ENCODE measurements around the gene SYTL4.

The SYTL4 gene

DNA sequence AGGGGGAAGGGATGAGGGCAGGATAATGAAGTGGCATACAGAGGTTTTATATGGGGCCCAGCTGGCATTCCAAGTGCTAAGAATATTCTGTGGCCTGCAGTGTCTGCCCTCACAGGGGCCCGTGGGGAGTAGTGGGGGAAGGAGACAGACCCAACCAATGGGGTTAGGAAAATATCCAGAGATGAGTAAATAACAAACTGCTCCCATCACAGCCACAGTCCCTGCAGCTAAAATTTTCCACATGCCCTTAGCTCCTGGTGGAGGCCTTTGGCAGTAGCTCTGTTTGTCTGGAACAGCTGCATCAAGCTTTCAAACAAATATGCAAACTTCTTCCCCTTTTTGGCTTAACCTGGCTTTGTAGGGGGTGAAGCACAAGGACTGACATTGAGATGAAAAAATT lies 84.8 kb downstream of the SYTL4 start:
- no peak for DNase-seq

- DNase-seq: no peak
These were observed 86.8 kb downstream of the SYTL4 start for GRCh38 chrX:100645106-100645505.

DNA sequence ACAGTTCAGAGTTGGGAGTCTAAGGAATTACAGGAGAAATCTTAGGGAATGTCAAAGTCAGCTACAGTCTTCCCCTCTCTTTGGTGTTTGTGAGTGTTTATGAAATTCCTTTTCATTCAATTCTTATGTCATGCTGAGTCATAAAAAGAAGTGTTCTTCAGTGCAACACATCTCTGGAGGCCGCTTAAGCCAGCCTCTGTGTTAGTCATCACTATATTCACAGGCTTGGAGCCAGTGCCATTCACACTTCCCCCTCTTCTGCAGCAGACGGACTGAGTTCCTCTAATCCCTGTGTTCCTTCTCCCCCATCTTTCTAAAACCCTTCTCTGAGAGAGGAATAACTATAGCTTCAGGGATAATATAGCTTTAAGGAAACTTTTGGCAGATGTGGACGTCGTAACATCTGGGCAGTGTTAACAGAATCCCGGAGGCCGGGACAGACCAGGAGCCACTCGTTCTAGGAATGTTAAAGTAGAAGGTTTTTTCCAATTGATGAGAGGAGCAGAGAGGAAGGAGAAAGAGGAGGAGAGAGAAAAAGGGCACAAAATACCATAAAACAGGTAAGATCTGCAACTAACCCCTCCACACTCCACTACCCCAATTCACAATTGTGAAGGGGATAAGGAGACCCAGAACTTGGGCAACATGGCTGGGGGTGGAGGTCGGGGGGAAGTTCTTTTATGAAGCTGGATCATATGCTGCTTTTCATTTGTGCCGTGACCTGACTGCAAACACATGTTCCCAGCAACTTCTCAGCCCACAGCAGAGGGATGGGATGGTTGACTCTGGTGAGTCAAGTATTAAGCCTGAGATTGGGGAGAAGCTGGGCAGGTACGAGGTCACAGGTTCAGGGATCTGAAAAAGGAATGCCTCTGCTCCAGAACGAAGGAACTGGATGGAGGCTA lies 87.7 kb downstream of the SYTL4 start, which contains the start of gene SRPX2:
TSS of gene SRPX2 (plus strand) at position 244 of the 905 bp plus-strand sequence. CDS start 2,124 bp downstream, outside the sequence.
- DNase-seq: peak; percentile 79

- no peak for DNase-seq
These were observed 88.7 kb downstream of the SYTL4 start for GRCh38 chrX:100643212-100643611.

- no peak for DNase-seq
These were observed 89.6 kb downstream of the SYTL4 start for GRCh38 chrX:100642290-100642689.

DNA sequence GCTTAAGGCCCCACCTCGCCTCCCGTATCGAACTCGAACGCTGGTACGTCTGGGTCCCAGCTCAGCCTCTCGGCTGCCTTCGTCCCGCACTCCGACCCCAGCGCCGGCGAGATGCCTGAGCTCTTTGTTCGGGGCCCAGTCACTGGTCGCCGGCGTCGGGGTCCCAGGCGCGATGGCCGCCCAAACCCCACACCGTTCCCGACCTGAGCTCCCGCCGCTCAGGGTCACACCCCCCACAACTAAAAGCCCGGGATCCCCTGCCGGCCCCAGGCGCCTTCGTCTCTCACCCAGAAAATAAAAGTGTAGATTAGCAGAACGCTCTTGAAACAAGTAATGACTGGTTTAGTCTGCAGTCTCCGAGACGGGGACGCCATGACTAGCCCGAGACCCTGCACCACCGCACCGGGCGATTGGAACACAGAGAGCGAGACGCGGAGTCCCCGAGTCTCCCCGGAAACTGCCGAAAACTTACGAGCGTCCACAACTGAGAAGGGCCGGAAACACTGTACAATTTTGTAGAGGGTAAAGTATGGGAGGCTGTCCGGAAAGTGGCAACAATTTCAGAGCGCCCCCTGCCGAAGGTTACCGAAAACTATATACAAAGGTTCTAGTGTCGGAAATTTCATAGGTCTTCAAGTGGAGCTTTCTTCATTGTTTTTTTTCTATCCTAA lies 95.5 kb downstream of the SYTL4 start, which contains the start of gene TSPAN6:
TSS of gene TSPAN6 (minus strand) at position 486 of the 671 bp plus-strand sequence. CDS start at position 374, 112 bp downstream.
- peak; percentile 66 for DNase-seq

DNA sequence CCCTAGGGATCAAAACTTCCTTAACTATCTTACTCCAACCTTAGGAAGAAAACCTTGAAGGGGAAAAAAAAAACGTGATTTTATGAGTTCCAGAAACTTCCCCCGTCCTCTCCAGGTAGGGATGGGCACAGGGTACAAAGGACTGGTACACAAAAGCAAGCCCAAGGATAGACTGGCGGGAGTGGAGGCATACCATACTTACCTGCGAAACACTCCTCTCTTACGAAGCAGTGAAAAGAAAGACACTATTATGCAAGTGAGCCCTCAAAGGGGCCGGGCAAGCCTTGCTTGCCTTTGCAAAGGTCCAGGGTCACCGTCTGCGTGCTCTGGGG lies 96.0 kb downstream of the SYTL4 start:
- DNase-seq: no peak

DNA sequence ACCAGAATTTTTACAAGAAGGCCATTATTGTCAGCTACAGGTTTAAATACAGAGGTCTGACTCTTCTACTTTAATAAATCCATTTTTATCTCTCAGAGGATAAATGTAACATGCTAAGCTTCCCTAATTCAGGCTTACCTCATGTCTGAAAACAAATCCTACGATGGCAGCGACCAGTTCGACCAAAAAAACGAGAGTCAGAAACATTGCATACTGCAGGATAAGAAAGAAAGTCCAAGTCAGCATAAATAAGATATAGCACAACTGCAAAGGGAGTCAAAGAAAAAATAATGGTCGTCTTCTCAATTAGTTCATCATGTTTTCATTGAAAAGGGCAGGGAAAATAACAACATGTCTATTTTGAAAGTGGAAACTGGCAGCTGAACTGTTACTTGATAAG lies 96.9 kb downstream of the SYTL4 start:
- DNase-seq: no peak

GRCh38 chrX:100625985-100626491 lies 105.9 kb downstream of the SYTL4 start:
- DNase-seq: no peak
